NCI-H2107 (cell line): Measurements from ENCODE around the gene RGP1.
A peak's percentile ranks its signal among the peaks of the same experiment; 100 is the strongest.

Source experiments
- DNase-seq: peaks from one replicate; lab custom pipeline; 2025; lab: John Stamatoyannopoulos, UW

Gene RGP1

DNA sequence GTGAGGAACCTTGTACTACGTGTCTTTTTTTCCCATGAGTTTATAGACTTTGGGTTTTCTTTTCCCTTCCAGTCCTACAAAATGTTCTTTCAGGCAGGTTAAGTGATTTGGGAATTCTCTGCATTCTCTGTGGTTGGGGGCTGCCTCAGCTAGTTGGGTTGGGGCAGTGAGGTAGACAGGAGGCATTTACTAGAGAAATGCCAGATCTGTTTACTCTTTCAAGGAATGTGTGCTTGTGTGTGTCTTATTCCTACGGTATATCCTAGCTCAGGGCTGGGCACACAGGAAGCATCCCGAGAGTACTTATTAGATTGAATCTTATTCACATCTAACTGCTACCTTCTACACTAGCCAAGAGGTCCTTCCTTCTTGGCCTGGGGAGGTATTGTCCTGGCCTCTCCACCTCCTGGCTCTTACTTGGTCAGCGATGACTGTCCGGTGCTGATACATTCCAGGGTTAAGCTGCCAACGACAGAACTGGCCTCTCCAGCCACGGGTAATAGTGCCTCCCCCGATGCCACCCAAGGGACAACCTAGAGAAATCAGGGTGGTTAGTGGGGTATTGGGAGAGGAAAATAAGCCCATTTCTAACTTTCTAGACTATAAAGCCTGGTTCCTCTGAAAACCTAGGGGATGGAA, 5.1 kb upstream of the RGP1 start:
- no peak for DNase-seq

DNA sequence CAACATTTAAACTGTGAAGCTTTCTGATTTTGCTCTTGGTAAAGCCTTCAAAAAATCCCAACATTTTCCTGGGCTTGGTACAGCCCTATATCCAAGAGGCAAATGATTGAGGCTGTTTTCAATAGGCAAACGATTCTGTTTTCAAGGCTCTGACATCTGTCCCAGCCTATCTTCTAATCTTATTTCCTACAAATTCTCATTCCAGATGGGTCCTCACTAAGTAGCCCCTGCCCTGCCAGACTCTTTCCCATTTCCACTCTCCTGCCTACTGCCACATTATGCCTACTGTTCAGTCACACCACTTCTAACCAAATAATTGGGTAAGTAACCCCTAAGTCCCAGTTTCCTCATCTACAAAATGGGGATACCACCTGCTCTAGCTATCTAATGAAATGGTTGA, 3.5 kb upstream of the RGP1 start:
- no peak for DNase-seq

DNA sequence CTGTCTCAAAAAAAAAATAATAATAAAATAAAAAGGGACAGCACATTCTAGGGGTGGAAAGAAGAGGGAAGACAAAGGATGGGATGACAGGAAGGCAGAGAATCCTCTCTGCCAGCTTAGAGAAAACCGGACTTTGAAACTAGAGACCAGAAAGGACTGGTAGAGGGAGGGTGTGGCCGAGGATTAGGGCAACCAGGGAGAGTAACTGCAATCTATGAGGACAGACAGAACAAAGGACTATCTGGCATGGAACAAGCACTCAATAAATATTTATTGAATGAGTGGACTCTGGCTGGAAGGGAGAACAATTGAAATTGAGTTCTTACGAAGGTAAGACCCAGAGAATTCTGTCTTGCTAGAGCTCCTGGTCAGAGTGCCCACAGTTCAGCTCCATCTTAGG, 2.5 kb upstream of the RGP1 start:
- DNase-seq, result no peak

DNA sequence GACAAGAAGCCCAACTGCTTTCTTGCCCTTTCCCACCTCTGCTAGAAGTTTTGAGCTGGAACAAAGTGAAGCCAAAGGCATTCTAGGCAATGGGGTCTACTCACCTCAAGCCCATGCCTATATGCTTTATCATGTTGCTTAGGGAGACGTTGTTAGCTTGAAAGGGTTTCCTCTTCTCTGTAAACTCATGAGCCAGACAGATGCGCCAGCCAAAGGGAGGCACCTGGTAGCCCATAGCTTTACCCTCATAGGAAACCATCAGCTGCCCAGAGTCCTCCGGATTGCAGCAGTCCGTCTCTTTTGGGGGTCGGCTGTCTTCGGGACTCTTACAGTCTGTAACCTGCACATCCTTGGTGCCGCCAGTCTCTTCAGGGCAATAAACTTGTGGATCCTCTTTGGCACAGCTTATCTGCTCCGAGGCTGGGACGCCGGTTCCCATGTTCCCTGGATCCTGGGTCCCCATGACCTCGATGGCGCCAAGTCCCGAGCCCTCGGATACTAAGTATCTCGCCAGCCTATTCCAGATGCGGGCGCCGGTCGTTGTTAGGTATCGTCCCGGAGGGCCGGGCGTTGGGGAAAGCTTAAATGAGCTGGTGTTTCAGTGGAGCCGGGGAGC, 737 bp upstream of the RGP1 start:
- no peak for DNase-seq

DNA sequence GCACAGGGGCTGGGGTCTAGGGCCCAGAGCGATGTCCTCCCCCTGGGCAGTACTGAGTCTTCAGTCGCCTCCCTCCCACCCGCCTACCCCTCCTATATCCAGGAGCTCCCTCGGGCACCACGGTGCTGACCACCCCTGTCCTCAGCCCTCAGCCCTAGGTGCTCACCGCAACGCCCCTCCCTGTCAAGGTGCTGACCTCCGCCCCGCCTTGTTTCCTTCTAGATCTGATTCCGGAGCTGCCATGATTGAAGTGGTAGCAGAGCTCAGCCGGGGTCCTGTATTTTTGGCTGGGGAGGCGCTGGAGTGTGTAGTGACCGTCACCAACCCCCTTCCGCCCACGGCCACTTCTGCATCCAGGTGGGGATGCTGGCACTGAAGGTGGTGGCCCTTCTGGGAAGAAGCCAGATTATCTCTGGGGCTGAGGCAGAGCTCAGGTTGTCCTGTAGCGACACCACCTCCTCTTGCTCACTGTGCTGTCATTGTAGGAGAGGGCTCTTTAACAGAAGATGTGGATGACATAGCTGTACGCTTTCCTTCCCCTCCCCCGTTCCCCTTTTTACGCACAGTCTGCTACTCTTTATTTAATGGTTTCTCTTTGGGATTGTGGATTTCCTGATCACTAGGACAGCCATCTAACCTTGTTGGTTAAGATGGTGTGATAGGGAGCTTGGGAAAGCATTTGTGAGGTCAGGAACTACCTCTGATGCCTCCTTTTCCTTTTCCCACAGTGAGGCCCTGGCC, 598 bp downstream of the RGP1 start:
- DNase-seq, result no peak

DNA sequence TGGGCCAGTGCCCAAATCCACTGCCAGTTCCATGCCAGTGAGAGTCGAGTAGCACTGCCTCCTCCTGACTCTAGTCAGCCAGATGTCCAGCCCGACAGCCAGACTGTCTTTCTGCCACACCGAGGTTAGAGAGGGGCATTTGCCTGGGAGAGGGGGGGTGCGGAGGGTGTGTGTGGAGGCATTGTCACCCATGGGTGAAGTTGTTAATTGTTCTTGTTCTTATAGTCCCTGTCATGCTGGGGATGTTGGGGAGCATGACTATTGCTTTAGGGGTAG, 1.1 kb downstream of the RGP1 start:
- no peak for DNase-seq

DNA sequence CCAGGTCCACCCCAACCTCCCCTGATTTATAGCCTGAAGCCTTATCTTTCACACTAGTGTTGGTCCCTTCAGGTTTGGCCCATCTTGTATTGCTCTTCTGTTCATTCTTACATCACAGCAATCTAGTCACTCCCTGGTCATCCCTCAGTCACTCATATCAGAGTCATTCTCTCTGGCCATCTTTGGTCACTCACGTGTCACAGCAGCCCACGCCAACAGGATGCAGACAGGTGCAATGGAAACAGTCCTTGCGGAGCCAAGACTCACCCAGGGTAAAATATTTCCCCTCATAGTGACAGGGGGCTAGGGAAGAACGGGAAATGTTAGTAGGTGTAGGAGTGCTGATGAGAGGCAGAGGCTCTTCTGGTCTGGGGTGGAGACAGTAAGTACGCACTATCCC, 4.4 kb downstream of the RGP1 start:
- no peak for DNase-seq

DNA sequence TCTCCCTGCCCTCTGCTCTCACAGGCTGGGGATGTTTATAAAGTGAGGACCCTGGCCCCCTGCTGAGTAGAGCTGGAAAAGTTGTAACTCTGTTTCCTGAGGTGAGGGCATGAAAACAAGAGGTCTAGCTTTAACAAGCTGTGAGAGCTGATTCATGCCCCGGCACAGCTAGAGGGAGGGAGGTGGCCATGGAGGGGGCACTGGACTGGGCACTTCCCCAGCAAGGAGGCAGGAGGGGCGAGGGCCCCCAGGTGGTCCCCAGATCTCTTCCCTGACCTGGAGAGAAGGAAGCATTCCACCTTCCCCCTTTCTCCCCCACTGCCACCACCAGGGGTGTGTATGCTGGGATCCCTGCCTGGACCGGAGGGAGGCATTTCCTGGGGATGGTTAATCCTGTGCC, 5.2 kb downstream of the RGP1 start, which contains the start of gene MSMP:
TSS of gene MSMP (minus strand) at position 13 of the 400 bp plus-strand sequence. CDS start 147 bp downstream, outside the sequence.
- no peak for DNase-seq

DNA sequence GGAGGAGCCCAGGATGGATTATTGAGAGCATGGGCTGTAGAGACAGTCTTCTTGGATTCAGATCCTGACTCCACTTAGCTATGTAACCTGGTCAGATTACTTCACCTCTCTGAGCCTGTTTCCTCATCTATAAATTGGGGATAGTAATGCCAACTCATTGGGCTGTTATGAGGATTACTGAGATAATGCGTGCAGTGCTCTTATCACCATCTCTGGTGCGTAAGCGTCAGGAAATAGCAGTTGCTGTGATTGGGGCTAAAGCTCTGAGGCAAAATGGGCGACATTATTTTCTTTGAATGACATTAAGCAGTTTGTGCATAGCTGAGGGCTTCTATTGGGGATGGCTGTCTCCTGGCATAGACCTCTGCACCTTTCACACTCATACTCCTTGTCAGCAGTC, 6.0 kb downstream of the RGP1 start:
- no peak for DNase-seq

DNA sequence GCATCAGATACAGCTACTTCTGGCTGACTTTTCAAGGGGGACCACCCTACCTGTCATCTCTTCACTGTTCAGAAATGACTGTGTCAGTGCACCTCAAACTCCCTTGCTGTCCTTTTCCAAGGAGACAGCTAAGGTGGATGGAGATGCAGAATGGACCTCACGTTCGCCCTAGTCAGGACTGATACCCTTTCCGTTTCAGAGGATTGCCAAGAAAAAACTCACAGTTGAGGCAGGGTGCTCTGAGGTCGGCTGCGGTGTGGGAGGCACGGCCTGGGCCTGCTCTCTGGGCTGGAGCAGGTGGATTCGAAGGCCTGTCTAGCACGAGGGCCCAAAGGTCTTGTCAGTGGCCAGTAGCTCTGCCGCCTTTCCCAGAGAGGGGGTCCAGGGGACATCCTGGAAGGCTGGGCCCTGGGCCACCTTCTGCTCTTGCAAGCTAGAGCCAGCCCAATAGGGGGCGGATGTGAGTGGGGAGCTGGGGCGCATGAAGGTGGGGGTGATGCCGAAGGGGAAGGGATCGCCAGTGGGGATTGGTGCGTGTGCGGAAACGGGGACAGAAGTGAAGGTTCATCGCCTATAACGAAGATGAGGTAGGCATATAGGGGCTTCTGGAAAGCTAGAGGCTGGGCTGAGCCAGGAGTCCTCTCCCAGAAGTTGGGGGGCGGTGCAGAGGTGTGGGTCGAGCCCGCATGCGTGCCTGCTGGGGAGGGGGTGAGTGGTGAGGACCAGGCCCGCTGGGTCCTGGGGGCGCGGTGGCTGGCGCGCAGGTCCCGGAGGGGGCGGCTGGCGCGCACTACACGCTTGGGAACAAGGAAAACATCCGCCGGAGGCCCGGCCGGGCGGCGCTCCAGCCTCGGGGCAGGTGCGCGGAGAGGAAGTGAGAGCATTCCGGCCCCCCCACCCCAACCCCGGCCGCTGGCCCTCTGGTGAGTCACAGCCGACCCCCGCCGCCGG, 7.5 kb downstream of the RGP1 start:
- peak; percentile 41 for DNase-seq

DNA sequence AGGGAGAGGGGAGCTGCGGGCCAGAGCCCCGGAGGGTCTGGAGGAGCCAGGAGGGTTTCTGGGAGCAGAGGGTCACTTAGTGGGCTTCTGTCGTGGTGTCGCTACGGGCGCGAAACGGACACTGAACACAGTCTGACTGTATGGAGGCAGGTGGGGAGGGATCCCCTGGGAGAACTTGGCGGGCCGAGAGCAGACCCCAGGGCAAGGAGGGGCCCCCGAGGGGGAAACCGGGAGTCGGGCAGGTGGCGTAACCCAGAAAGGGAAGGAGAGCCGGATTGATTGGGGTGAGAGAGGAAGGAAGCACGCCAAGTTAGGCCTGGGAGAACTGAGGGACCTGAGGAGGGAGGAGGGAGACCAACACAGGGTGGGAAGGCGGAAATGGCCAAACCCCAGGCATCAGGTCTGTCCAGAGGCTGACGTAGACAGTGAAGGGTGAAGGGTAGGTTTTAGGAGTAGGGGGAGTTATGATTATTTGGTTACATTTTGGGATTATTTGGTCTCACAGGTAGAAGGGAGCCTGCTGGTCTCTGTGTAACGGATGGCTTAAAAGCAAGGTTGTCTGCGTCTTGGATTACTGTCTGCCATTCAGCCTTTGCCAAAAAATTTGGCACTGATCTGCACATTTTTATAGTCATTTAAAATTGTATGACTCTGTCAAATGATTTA, 8.3 kb downstream of the RGP1 start:
- DNase-seq, result peak; percentile 48

DNA sequence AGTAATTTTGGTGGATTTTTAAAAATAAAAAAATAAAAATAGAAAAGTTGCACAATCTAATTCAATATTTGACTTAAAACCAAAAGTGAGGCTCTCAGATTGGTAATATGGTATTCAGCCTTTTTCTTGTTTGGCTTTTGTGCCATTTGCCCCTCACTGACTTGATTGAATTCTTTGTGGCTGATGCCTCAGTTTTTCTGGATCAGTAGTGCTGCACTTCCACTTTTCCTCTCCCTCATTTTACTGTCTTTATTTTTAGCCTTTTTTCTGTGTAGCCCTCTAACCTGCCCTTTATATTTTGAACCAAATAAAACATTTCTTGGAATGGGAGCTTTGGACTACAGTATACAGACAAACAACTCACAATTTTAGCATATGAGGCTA, 8.8 kb downstream of the RGP1 start:
- no peak for DNase-seq

DNA sequence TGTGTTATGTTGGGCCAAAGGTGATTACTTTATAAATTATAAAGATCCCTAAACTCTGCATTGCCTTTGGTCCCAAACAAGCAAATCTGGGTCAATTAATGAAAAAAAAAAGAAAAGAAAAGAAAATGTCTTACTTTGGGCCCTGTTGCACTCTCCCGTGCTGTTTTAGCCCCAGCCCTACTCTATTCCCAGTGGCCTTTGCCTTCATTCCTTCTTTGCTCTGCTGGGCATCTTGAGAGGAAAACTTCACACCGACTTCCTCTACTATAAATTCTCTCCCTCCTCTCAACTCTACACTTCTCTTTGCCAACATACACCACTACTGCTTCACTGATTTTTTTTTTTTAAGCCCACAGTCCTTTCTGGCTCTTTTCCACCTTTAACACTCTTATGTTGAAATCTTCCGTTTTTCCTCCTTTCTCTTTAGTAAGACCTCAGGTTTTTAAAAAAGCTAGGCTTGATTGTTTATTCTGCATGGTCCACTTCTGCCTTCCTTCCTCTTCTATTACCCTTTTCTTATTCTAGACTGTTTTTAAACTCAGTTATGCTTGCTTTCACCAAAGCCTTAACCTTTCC, 9.5 kb downstream of the RGP1 start:
- DNase-seq, result no peak

DNA sequence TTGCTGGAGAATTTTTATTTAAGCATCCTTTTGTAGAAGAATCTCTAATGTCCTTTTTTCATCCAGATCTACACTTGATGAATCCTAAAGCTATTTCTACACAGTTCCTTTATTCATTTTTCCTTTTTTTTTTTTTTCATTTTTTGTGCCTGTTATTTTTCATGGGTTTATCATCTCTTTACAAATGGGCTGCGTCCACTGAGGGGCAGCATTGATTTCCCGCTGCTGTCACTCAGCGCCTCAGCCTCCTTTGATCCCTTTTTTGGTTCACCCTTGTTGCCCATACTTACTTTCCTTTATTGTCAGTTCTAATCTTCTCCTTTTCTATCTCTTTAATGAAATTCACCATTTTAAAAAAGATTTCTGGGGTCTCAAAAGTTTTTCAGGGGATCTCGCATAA, 10.7 kb downstream of the RGP1 start:
- no peak for DNase-seq

DNA sequence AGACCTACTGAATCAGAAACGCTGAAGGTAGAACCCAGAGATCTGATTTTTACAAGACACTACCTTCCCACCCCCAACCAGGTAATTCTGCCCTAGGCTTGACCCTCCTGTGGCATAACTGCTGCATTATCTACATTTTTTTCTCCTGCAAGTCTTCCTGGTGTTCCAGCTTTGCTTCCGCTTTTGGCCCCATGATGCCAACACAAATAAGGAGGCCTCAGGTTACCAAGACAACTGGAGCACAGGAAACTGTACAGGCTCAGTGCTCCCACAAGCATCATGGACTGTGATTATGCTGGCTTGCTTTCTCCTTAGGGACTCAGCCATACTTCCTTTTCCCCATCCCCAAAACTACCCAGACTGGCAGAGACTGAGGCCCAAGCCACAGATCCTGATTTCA, 11.6 kb downstream of the RGP1 start:
- no peak for DNase-seq

DNA sequence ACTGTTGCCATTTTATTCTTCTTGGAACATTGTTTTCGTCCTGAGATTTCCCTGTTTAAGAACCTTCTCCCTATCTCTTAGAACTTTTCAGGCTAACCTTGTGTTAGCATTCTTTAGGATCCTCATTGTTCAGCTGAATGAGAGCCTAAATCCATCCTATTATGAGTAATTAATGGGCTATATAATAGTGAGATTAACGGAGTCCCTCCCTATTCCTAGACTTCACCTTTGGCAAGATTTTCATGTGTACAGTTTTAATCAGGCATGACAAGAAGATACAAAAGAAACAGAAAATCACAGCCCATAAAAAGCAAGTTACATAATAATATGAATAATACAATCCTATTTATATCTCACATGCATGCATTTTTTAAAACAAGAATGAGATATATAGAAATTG, 14.1 kb downstream of the RGP1 start:
- DNase-seq, result no peak

DNA sequence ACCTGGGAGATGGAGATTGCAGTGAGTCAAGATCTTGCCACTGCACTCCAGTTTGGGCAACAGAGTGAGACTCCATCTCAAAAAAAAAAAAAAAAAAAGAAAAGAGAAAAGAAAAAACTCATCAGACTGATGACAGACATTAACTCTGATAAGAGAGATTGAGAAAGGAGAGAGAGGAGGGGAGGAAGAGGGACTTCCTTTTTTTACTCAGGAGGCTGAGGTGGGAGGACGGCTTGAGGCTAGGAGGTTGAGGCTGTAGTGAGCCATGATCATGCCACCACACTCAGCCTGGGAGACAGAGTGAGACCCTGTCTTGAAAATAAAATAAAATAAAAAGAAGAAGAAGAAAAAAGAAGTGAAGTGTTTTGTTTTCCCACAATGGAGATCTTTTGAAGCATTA, 14.7 kb downstream of the RGP1 start:
- DNase-seq, result no peak

DNA sequence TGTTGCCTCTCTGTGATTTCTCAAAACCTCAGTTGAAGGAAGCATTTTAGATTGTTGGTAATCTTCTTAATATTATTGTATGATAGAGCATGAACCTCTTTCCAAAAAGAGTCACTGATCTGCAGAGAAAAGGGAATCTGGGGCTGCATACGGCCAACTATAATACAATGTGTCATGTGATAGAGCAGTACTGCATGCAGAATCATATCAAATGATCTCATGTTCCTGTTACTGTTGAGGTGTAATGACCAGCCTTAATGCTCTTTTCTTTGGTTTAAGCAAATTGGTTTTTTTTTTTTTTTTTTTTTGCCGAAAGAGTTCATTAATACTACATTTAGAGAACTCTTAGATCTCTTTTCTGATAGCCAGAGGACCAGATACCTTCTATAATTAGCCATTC, 17.9 kb downstream of the RGP1 start:
- DNase-seq, result no peak

DNA sequence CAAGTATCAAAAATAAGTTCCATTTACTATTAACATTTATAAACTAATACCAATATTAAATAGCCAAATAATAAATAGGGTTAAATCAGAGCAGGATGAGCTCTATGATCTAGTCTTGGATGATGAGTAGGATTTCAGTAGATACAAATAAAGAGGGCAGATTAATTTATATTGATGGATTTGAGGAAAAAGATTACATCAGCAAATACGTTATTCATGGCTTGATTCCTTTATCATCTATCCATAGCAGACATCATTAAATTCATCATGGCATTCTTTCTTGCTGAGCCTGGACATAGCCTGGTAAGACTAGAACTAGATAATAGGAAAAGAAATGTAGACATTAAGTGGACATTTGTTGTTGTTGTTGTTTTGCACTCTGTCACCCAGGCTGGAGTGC, 18.4 kb downstream of the RGP1 start:
- no peak for DNase-seq

DNA sequence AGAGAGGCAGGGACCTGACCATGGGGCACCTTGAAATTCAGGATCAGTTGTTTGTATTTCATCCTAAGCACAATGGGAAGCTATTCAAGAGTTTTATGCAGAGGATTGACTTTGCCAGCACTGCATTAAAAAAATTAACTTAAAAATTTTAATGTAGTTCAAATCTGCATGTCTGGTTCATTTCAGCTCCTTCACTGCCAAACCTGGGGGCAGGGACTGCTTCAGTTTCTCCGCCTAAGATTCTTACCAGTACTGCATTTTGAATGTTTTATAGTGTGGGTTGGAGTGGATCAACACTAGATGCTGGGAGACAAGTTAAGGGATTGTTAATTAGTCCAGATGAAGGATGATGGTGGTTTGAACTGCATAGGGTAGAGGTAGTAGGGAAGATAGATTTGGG, 20.7 kb downstream of the RGP1 start:
- DNase-seq, result no peak

DNA sequence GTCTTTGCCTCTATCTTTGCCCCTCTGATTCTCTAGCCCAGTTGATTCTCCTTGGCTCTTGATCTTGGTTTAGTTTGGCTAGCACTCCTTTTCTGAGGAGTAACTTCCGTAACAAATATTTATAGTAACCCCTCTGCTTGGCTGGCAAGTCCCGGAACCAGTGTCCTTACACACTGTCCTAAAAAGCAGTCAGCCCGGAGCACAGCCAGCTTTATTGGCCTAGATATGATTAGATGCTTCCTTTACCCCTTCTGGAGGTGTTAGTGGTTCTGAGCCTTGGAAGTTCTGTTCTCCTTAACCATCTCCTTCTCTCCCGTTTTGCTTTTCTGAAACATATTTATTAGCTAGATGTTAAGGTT, 22.0 kb downstream of the RGP1 start:
- no peak for DNase-seq

DNA sequence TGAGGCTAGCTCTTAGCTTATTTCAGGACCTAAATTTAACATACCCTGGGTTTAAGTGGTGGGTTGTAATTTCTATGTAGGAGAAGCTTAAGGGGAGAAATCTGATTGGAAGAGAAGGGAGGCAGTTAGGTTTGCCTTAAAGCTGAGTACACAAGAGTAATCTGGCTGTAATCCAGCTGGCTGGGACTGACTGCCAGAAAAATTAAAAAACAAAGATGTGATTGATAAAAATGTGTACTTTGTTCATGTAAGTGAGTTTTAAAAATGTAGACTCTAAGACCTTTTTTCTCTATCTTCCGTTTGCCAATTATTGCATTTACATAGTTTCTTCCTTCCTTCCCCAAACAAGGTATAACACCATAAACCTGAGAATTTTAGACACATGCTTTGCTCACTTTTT, 22.4 kb downstream of the RGP1 start:
- DNase-seq, result no peak
